Esophagus muscularis mucosa (tissue), 4 donors: ENCODE results near the gene NIN. TPM values are rescaled to one million over a fixed set of nuclear protein-coding genes. Genes with fewer than 3 reads are reported as not detected.

Experiments
- DNase-seq: peaks from one replicate; pipeline ENCODE4 v3.0.0-alpha.2; 2017; ENCODE audit errors: extremely low spot score
- H3K27ac ChIP-seq, 4 donors: fragments of 200-600 bp; sonication (generic); replicated peaks in 1 of 4; 1 replicate in 3 of 4; 2 replicates in 1 of 4; pipeline ENCODE4 v1.5.1; 2016 to 2019; ENCODE audit warnings: mild to moderate bottlenecking in 1 of 4
- H3K27me3 ChIP-seq, 4 donors: fragments of 200-600 bp; sonication (generic); one replicate each; pipeline versions ENCODE4 v1.5.1 to v1.6.0; 2016 to 2019
- H3K36me3 ChIP-seq, 4 donors: fragments of 200-600 bp; sonication (generic); one replicate each; pipeline ENCODE4 v1.5.1; 2016 to 2019
- H3K4me1 ChIP-seq, 4 donors: fragments of 200-600 bp; sonication (generic); one replicate each; pipeline ENCODE4 v1.5.1; 2016 to 2019
- H3K4me3 ChIP-seq, 4 donors: fragments of 200-600 bp; sonication (generic); 1 replicate in 2 of 4; 2 replicates in 2 of 4; pipeline ENCODE4 v1.5.1; 2016 to 2019; ENCODE audit warnings: mild to moderate bottlenecking in 4 of 4, moderate library complexity in 1 of 4
- H3K9me3 ChIP-seq, 4 donors: fragments of 200-600 bp; sonication (generic); 1 replicate in 3 of 4; 2 replicates in 1 of 4; pipeline ENCODE4 v1.5.1; 2016 to 2019
- EP300 ChIP-seq: sonication (generic); formaldehyde crosslinking; IDR thresholded peaks from one replicate; pipeline ENCODE4 v1.6.1; 2017; ENCODE audit warnings: antibody characterized with exemption
- POLR2A ChIP-seq: fragments of 450-650 bp; IDR thresholded peaks from one replicate; pipeline ENCODE4 v1.6.1; 2017; ENCODE audit warnings: antibody characterized with exemption, moderate library complexity, mild to moderate bottlenecking, low read depth
- POLR2AphosphoS5 ChIP-seq, 2 donors: sonication (generic); formaldehyde crosslinking; IDR thresholded peaks; one replicate each; pipeline ENCODE4 v1.6.1; 2017; ENCODE audit warnings: antibody characterized with exemption in 2 of 2
- WGBS: methylation state at CpG from one replicate; pipeline ENCODE4 v1.1.5; 2018; 5-methylcytosine and 5-hydroxymethylcytosine counted together
- intact Hi-C: fragments of 100-400 bp; cut with DNase I; formaldehyde crosslinking; loops from one replicate; pipeline ENCODE4 v1.15.1; 2023
- total RNA-seq, 4 donors: library from RNA; depleted of rRNA; stranded (reverse); fragments of >200 nt; gene quantifications; one replicate each; pipeline versions ENCODE4 v1.1.0 to v1.2.1, GENCODE V29; 2016
- TF ChIP-seq, protein P1 (sequence below), 3 experiments: fragments of 200-600 bp in 2 of 3; fragments of 450-650 bp in 1 of 3; sonication (generic) in 2 of 3; IDR thresholded peaks; one replicate each; pipeline ENCODE4 v1.5.1; 2017 to 2019; ENCODE audit warnings: antibody characterized with exemption in 3 of 3, mild to moderate bottlenecking in 2 of 3, moderate library complexity in 1 of 3

The NIN gene, protein sequence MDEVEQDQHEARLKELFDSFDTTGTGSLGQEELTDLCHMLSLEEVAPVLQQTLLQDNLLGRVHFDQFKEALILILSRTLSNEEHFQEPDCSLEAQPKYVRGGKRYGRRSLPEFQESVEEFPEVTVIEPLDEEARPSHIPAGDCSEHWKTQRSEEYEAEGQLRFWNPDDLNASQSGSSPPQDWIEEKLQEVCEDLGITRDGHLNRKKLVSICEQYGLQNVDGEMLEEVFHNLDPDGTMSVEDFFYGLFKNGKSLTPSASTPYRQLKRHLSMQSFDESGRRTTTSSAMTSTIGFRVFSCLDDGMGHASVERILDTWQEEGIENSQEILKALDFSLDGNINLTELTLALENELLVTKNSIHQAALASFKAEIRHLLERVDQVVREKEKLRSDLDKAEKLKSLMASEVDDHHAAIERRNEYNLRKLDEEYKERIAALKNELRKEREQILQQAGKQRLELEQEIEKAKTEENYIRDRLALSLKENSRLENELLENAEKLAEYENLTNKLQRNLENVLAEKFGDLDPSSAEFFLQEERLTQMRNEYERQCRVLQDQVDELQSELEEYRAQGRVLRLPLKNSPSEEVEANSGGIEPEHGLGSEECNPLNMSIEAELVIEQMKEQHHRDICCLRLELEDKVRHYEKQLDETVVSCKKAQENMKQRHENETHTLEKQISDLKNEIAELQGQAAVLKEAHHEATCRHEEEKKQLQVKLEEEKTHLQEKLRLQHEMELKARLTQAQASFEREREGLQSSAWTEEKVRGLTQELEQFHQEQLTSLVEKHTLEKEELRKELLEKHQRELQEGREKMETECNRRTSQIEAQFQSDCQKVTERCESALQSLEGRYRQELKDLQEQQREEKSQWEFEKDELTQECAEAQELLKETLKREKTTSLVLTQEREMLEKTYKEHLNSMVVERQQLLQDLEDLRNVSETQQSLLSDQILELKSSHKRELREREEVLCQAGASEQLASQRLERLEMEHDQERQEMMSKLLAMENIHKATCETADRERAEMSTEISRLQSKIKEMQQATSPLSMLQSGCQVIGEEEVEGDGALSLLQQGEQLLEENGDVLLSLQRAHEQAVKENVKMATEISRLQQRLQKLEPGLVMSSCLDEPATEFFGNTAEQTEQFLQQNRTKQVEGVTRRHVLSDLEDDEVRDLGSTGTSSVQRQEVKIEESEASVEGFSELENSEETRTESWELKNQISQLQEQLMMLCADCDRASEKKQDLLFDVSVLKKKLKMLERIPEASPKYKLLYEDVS (N-terminal part only)
- 10 to 100 TPM; 26.2 to 38.8 (median 34.1) TPM for total RNA-seq

- H3K9me3 ChIP-seq, result no peaks in the 10 kb centered on the region
- WGBS, result 2% methylated on average over 13 of the region's 97 CpGs
- H3K27ac ChIP-seq, result peak within 1 kb of the TSS; percentile 91 to 94 (median 92)
- intact Hi-C loops, result loop anchor here (5.0 kb wide), 1 partner anchor 164 kb away; the partner anchor contains the start of gene SAV1
- peak within 1 kb of the TSS; percentile 90 to 96 (median 94) for H3K4me3 ChIP-seq
- TF ChIP-seq EP300 (no peak), POLR2AphosphoS5 (IDR thresholded peaks at IDR 0.05) (peak in 1 of 2 donors; percentile 53), POLR2A (no peak)
- peaks cover 12 to 34% (median 28%) of the 10 kb centered on the region in 4 donors for H3K4me1 ChIP-seq
- no peaks in the 10 kb centered on the region for H3K36me3 ChIP-seq
- DNase-seq, result peak; percentile 91
- no peaks in the 10 kb centered on the region for H3K27me3 ChIP-seq
Observed at GRCh38 chr14:50830932-50831725, at the start of gene NIN. Gene NIN, minus strand, starts transcription at chr14:50831162. Its CDS starts 9,106 bp downstream, at chr14:50822056.

DNA sequence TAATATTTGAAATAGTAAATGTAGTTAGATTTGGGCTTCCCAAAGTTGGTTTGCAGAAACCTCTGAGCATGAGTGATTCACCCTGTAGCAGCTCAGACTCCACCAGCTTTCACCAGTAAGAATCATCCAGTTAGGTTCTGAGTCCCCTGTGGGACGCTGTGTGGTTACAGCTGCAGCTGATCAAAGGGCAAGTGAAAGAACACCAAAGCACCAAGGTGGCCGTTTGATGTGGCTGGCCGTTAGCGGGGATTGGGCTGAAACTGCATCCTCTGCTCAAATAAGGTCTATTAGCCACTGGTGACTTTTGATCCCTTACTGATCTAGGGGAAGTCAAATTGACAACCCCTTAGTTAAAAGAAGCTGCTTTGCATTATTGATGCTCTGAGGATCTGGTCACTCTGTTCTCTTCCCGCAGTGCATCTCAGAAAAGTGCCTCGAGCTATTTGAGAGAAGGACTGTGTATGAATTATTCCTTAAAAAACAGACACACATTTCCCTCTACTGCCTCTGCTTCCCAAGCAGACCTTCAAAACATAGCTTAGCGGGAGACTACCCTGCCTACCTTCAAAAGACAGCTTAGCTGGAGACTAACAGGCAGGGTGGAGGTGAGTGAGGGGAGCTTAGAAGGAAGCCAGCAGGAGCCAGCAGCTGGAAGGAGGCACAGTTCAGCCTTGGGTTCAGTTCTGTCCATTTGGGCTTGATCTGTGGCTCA is 44.6 kb upstream of the NIN start:
- TF ChIP-seq POLR2A (no peak), POLR2AphosphoS5 (IDR thresholded peaks at IDR 0.05) (no peak), EP300 (no peak)
- TF ChIP-seq, protein P1, sequence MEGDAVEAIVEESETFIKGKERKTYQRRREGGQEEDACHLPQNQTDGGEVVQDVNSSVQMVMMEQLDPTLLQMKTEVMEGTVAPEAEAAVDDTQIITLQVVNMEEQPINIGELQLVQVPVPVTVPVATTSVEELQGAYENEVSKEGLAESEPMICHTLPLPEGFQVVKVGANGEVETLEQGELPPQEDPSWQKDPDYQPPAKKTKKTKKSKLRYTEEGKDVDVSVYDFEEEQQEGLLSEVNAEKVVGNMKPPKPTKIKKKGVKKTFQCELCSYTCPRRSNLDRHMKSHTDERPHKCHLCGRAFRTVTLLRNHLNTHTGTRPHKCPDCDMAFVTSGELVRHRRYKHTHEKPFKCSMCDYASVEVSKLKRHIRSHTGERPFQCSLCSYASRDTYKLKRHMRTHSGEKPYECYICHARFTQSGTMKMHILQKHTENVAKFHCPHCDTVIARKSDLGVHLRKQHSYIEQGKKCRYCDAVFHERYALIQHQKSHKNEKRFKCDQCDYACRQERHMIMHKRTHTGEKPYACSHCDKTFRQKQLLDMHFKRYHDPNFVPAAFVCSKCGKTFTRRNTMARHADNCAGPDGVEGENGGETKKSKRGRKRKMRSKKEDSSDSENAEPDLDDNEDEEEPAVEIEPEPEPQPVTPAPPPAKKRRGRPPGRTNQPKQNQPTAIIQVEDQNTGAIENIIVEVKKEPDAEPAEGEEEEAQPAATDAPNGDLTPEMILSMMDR (IDR thresholded peaks at IDR 0.05), result no peak
- peaks cover 0 to 9% (median 8%) of the 10 kb centered on the region in 4 donors for H3K4me1 ChIP-seq
- intact Hi-C loops, result no loop called here
- WGBS, result 56% methylated on average over 7 of the region's 7 CpGs
- no peaks in the 10 kb centered on the region for H3K36me3 ChIP-seq
- DNase-seq, result no peak
- H3K9me3 ChIP-seq, result no peaks in the 10 kb centered on the region
- no peak overlapping the region for H3K4me3 ChIP-seq
- peaks cover 0 to 35% (median 19%) of the 10 kb centered on the region in 4 donors for H3K27me3 ChIP-seq
- no peak overlapping the region for H3K27ac ChIP-seq

GRCh38 chr14:50874757-50875156 is 43.8 kb upstream of the NIN start:
- Histone ChIP-seq H3K27ac (no peak overlapping the region), H3K36me3 (no peaks in the 10 kb centered on the region), H3K4me3 (no peak overlapping the region), H3K9me3 (no peaks in the 10 kb centered on the region), H3K4me1 (peaks cover 0 to 9% (median 8%) of the 10 kb centered on the region in 4 donors), H3K27me3 (peaks cover 0 to 43% (median 22%) of the 10 kb centered on the region in 4 donors)
- TF ChIP-seq, protein P1 (IDR thresholded peaks at IDR 0.05), result no peak
- TF ChIP-seq POLR2A (no peak), POLR2AphosphoS5 (IDR thresholded peaks at IDR 0.05) (no peak), EP300 (no peak)
- intact Hi-C loops, result no loop called here
- WGBS, result 84% methylated on average over 2 of the region's 2 CpGs
- DNase-seq, result no peak

- intact Hi-C loops, result no loop called here
- H3K27me3 ChIP-seq, result peaks cover 0 to 51% (median 22%) of the 10 kb centered on the region in 4 donors
- TF ChIP-seq POLR2A, result no peak
- TF ChIP-seq EP300, result no peak
- TF ChIP-seq, protein P1 (IDR thresholded peaks at IDR 0.05), result no peak
- TF ChIP-seq POLR2AphosphoS5 (IDR thresholded peaks at IDR 0.05), result no peak
- peak within 1 kb of the TSS; percentile 32 to 48 (median 38) for H3K4me3 ChIP-seq
- no peaks in the 10 kb centered on the region for H3K9me3 ChIP-seq
- WGBS, result 16% methylated on average over 17 of the region's 63 CpGs
- no peak for DNase-seq
- H3K36me3 ChIP-seq, result no peaks in the 10 kb centered on the region
- peaks cover 0 to 9% (median 8%) of the 10 kb centered on the region in 4 donors for H3K4me1 ChIP-seq
- no peak within 1 kb of the TSS for H3K27ac ChIP-seq
Observed at GRCh38 chr14:50871914-50872732, 41.2 kb upstream of the NIN start, which contains the start of gene ABHD12B. Gene ABHD12B, plus strand, starts transcription at chr14:50872053. Its CDS starts 122 bp downstream, at chr14:50872175.
